ENCODE data around the gene ZFP36L2.

ZFP36L2 gene

GRCh38 chr2:43184339-43184895 lies 42.0 kb downstream of the ZFP36L2 start:
- DNase-seq: no peak

- no peak for DNase-seq
These were observed 42.7 kb downstream of the ZFP36L2 start for GRCh38 chr2:43183743-43184142.

GRCh38 chr2:43180897-43181296 lies 45.5 kb downstream of the ZFP36L2 start:
- DNase-seq: no peak

GRCh38 chr2:43179942-43180341 lies 46.5 kb downstream of the ZFP36L2 start:
- DNase-seq: no peak

- no peak for DNase-seq
These were observed 47.5 kb downstream of the ZFP36L2 start for GRCh38 chr2:43178602-43179542.

- DNase-seq: no peak
These were observed 48.3 kb downstream of the ZFP36L2 start for GRCh38 chr2:43178055-43178598.

- no peak for DNase-seq
These were observed 50.0 kb downstream of the ZFP36L2 start for GRCh38 chr2:43176449-43176848.

- DNase-seq: no peak
These were observed 50.5 kb downstream of the ZFP36L2 start for GRCh38 chr2:43175876-43176275.

- DNase-seq: no peak
These were observed 51.4 kb downstream of the ZFP36L2 start for GRCh38 chr2:43175020-43175441.

- DNase-seq: no peak
These were observed 52.0 kb downstream of the ZFP36L2 start for GRCh38 chr2:43174368-43174916.
